Fibroblast of skin of right biceps (primary cell): Measurements from ENCODE around the gene SYVN1.

Source experiments
- DNase-seq: peaks from one replicate; pipeline ENCODE4 v3.0.0-alpha.2; 2013

Gene SYVN1

GRCh38 chr11:65111159-65111743 is 23.1 kb downstream of the SYVN1 start:
- no peak for DNase-seq

GRCh38 chr11:65110354-65110861 is 23.9 kb downstream of the SYVN1 start:
- DNase-seq = peak; percentile 68

- no peak for DNase-seq
These were observed 24.8 kb downstream of the SYVN1 start for GRCh38 chr11:65109231-65110198.

- DNase-seq = no peak
These were observed 25.7 kb downstream of the SYVN1 start for GRCh38 chr11:65108469-65109123.

- DNase-seq = no peak
These were observed 26.4 kb downstream of the SYVN1 start for GRCh38 chr11:65107751-65108468.

- no peak for DNase-seq
These were observed 27.2 kb downstream of the SYVN1 start for GRCh38 chr11:65107078-65107477.

GRCh38 chr11:65104628-65105027 is 29.7 kb downstream of the SYVN1 start:
- DNase-seq = no peak

GRCh38 chr11:65103476-65103875 is 30.8 kb downstream of the SYVN1 start:
- no peak for DNase-seq

- no peak for DNase-seq
These were observed 31.9 kb downstream of the SYVN1 start for GRCh38 chr11:65102142-65103095.

- no peak for DNase-seq
These were observed 33.5 kb downstream of the SYVN1 start for GRCh38 chr11:65100674-65101350.

GRCh38 chr11:65096926-65097325 is 37.4 kb downstream of the SYVN1 start:
- DNase-seq = no peak

GRCh38 chr11:65095974-65096806 is 38.1 kb downstream of the SYVN1 start, which contains the start of gene VPS51:
VPS51 (plus strand) TSS chr11:65096214; CDS start chr11:65096251, 37 bp downstream.
- DNase-seq = peak; percentile 91

- no peak for DNase-seq
These were observed 38.9 kb downstream of the SYVN1 start for GRCh38 chr11:65095427-65095826.

- DNase-seq = no peak
These were observed 43.7 kb downstream of the SYVN1 start for GRCh38 chr11:65090628-65091027.

GRCh38 chr11:65089621-65090020 is 44.7 kb downstream of the SYVN1 start:
- no peak for DNase-seq

- no peak for DNase-seq
These were observed 46.5 kb downstream of the SYVN1 start for GRCh38 chr11:65087827-65088226.

GRCh38 chr11:65087216-65087615 is 47.1 kb downstream of the SYVN1 start:
- no peak for DNase-seq

GRCh38 chr11:65086809-65087208 is 47.5 kb downstream of the SYVN1 start:
- no peak for DNase-seq

- no peak for DNase-seq
These were observed 48.9 kb downstream of the SYVN1 start for GRCh38 chr11:65085446-65085845.
